Hepatocyte (in vitro differentiated cells): Measurements from ENCODE around the gene TPRA1. TPM values are rescaled to one million over a fixed set of nuclear protein-coding genes. Genes with fewer than 3 reads are reported as not detected.

Experiments
- DNase-seq: peaks from one replicate; pipeline ENCODE4 v3.0.0-alpha.2; 2016; ENCODE audit warnings: low spot score
- H2AFZ ChIP-seq: fragments of 200-600 bp; sonication (generic); 2 replicates; pipeline ENCODE4 v1.6.0; 2016; ENCODE audit warnings: antibody characterized with exemption, mild to moderate bottlenecking
- H3K27ac ChIP-seq: fragments of 200-600 bp; sonication (generic); 2 replicates; pipeline ENCODE4 v1.5.1; 2016; ENCODE audit warnings: mild to moderate bottlenecking
- H3K27me3 ChIP-seq: fragments of 200-600 bp; sonication (generic); 2 replicates; pipeline ENCODE4 v1.6.1; 2016
- H3K36me3 ChIP-seq: fragments of 200-600 bp; sonication (generic); replicated peaks from 2 replicates; pipeline ENCODE4 v1.5.1; 2016; ENCODE audit warnings: low read depth; ENCODE audit not compliant: insufficient read depth
- H3K4me1 ChIP-seq: fragments of 200-600 bp; sonication (generic); 2 replicates; pipeline ENCODE4 v1.5.1; 2016; ENCODE audit warnings: mild to moderate bottlenecking, moderate library complexity; ENCODE audit not compliant: insufficient read depth
- H3K4me2 ChIP-seq: fragments of 200-600 bp; sonication (generic); 2 replicates; pipeline ENCODE4 v1.6.0; 2016
- H3K4me3 ChIP-seq: fragments of 200-600 bp; sonication (generic); 2 replicates; pipeline ENCODE4 v1.5.1; 2016; ENCODE audit warnings: mild to moderate bottlenecking
- H3K79me2 ChIP-seq: fragments of 200-600 bp; sonication (generic); 2 replicates; pipeline ENCODE4 v1.6.0; 2017; ENCODE audit warnings: mild to moderate bottlenecking
- H3K9me2 ChIP-seq: fragments of 200-600 bp; sonication (generic); replicated peaks from 2 replicates; pipeline ENCODE4 v1.6.0; 2017; ENCODE audit warnings: mild to moderate bottlenecking; ENCODE audit not compliant: insufficient read depth
- H3K9me3 ChIP-seq: fragments of 200-600 bp; sonication (generic); 2 replicates; pipeline ENCODE4 v1.5.1; 2016; ENCODE audit warnings: low read depth, mild to moderate bottlenecking
- H4K20me1 ChIP-seq: fragments of 200-600 bp; sonication (generic); 2 replicates; pipeline ENCODE4 v1.6.0; 2016; ENCODE audit warnings: mild to moderate bottlenecking; ENCODE audit not compliant: insufficient read depth, poor library complexity, severe bottlenecking
- CTCF ChIP-seq: fragments of 200-600 bp; sonication (generic); IDR thresholded peaks from 2 replicates; pipeline ENCODE4 v1.5.1; 2016; ENCODE audit warnings: antibody characterized with exemption, mild to moderate bottlenecking; ENCODE audit not compliant: poor library complexity
- EZH2 ChIP-seq: fragments of 200-600 bp; sonication (generic); IDR thresholded peaks from 2 replicates; pipeline ENCODE4 v1.6.1; 2016; ENCODE audit warnings: antibody characterized with exemption, mild to moderate bottlenecking, borderline replicate concordance
- EZH2phosphoT487 ChIP-seq: fragments of 200-600 bp; sonication (generic); IDR thresholded peaks from one replicate; pipeline ENCODE4 v1.6.1; 2018; ENCODE audit warnings: antibody characterized with exemption, mild to moderate bottlenecking, low read depth, moderate library complexity; ENCODE audit not compliant: unreplicated experiment, severe bottlenecking
- WGBS: methylation state at CpG from one replicate; pipeline ENCODE4 v1.1.6; 2016; ENCODE audit warnings: low lambda C conversion rate; ENCODE audit errors: missing lambda C conversion rate; 5-methylcytosine and 5-hydroxymethylcytosine counted together
- polyA plus RNA-seq: library from polyadenylated mRNA; unstranded; fragments of >200 nt; fragmentation: Nextera tagmentation; extraction: Ambion mirVana; gene quantifications from 2 replicates; pipeline ENCODE4 v1.2.1, GENCODE V29; 2016
- total RNA-seq: library from RNA; depleted of rRNA; stranded (reverse); fragments of >200 nt; gene quantifications from 2 replicates; pipeline ENCODE4 v1.2.3, GENCODE V29; 2014

Gene TPRA1
- total and polyA plus RNA-seq, 2 experiments from 2014 or later, result 41.0 to 57.2 TPM

DNA sequence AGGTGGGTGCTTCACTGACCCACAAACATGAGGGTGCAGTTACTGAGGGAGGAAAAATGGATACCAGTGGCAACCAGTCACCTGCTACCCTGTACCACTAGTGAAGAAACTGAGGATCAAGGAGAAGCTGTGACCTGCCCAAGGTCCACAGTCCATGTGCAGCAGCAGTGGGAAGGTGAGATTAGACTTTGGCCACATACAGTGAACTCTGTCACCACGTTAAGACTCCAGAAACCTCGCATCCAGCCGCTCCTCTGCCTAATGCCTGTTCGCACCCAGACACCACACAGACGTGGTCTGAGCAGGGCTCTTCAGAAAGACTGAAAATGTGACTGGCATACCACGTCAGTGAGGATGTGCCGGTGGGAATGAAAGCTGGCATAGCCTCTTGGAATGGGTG, 20.0 kb downstream of the TPRA1 start:
- no peak overlapping the region for H3K4me2 ChIP-seq
- H3K9me3 ChIP-seq, result no peaks in the 10 kb centered on the region
- H3K4me3 ChIP-seq, result no peak overlapping the region
- no peaks in the 10 kb centered on the region for H4K20me1 ChIP-seq
- H3K36me3 ChIP-seq, result no peaks in the 10 kb centered on the region
- no peaks in the 10 kb centered on the region for H3K27me3 ChIP-seq
- no peak overlapping the region for H2AFZ ChIP-seq
- H3K4me1 ChIP-seq, result no peaks in the 10 kb centered on the region
- TF ChIP-seq CTCF (no peak), EZH2phosphoT487 (no peak), EZH2 (no peak)
- no peaks in the 10 kb centered on the region for H3K79me2 ChIP-seq
- H3K9me2 ChIP-seq, result no peaks in the 10 kb centered on the region
- no peak for DNase-seq
- WGBS, result 95% methylated on average over 7 of the region's 7 CpGs
- no peak overlapping the region for H3K27ac ChIP-seq

- no peak overlapping the region for H3K4me3 ChIP-seq
- no peaks in the 10 kb centered on the region for H3K9me2 ChIP-seq
- H4K20me1 ChIP-seq, result no peaks in the 10 kb centered on the region
- H3K4me1 ChIP-seq, result no peaks in the 10 kb centered on the region
- H3K27me3 ChIP-seq, result no peaks in the 10 kb centered on the region
- TF ChIP-seq EZH2 (no peak), CTCF (no peak), EZH2phosphoT487 (no peak)
- no peak overlapping the region for H3K27ac ChIP-seq
- H3K9me3 ChIP-seq, result no peaks in the 10 kb centered on the region
- H3K79me2 ChIP-seq, result no peaks in the 10 kb centered on the region
- H2AFZ ChIP-seq, result no peak overlapping the region
- H3K4me2 ChIP-seq, result no peak overlapping the region
- H3K36me3 ChIP-seq, result no peaks in the 10 kb centered on the region
- no peak for DNase-seq
- 88% methylated on average over 1 of the region's 1 CpG for WGBS
Observed at GRCh38 chr3:127569160-127569559, 21.4 kb downstream of the TPRA1 start.

DNA sequence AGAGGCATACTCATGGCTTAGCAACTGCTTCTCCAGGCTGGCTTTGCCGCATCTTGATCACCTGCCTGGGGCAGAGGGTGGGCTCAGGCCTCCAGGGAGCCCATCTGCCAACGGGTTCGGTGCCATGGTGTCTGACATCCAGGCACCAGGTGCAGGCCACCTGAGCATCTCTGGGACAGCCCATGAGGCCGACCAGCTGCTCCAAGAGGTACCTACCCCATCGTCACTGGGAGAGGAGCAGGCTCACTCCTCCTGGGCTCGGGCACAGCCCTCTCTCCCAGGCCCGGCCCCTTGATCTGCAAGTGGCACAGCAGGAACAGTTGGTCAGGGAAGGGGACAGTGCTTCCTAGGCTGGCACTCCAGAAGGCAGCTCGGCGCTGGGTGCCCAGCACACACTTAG, 21.9 kb downstream of the TPRA1 start:
- no peak overlapping the region for H3K4me3 ChIP-seq
- no peak overlapping the region for H3K27ac ChIP-seq
- DNase-seq, result no peak

GRCh38 chr3:127566833-127567232, 23.7 kb downstream of the TPRA1 start:
- H2AFZ ChIP-seq, result no peak overlapping the region
- H3K36me3 ChIP-seq, result no peaks in the 10 kb centered on the region
- H3K27ac ChIP-seq, result no peak overlapping the region
- H3K79me2 ChIP-seq, result no peaks in the 10 kb centered on the region
- DNase-seq, result no peak
- H3K4me1 ChIP-seq, result no peaks in the 10 kb centered on the region
- H3K4me3 ChIP-seq, result no peak overlapping the region
- no peaks in the 10 kb centered on the region for H3K27me3 ChIP-seq
- H3K9me2 ChIP-seq, result no peaks in the 10 kb centered on the region
- H3K9me3 ChIP-seq, result no peaks in the 10 kb centered on the region
- H3K4me2 ChIP-seq, result no peak overlapping the region
- 84% methylated on average over 9 of the region's 9 CpGs for WGBS
- TF ChIP-seq CTCF, result no peak
- TF ChIP-seq EZH2phosphoT487, result no peak
- TF ChIP-seq EZH2, result no peak
- H4K20me1 ChIP-seq, result no peaks in the 10 kb centered on the region

More for the DNA sequence above, 21.9 kb downstream of the TPRA1 start:
- Histone ChIP-seq H3K4me2 (no peak overlapping the region), H4K20me1 (no peaks in the 10 kb centered on the region), H3K27me3 (no peaks in the 10 kb centered on the region), H3K79me2 (no peaks in the 10 kb centered on the region), H3K36me3 (no peaks in the 10 kb centered on the region), H2AFZ (no peak overlapping the region), H3K9me2 (no peaks in the 10 kb centered on the region), H3K4me1 (no peaks in the 10 kb centered on the region), H3K9me3 (no peaks in the 10 kb centered on the region)
- no peak for TF ChIP-seq EZH2
- WGBS, result 94% methylated on average over 9 of the region's 9 CpGs
